Smooth muscle cell (in vitro differentiated cells): ENCODE measurements around the gene PEX10. TPM values are rescaled to one million over a fixed set of nuclear protein-coding genes. Genes with fewer than 3 reads are reported as not detected.

Experiments
- DNase-seq: peaks from one replicate; lab custom pipeline; 2025; ENCODE audit not compliant: unreplicated experiment; lab: John Stamatoyannopoulos, UW
- H2AFZ ChIP-seq: fragments of 200-600 bp; sonication (generic); 2 replicates; pipeline ENCODE4 v1.6.0; 2016; ENCODE audit warnings: antibody characterized with exemption, low read depth, mild to moderate bottlenecking
- H3F3A ChIP-seq: fragments of 200-600 bp; sonication (generic); 2 replicates; pipeline ENCODE4 v1.6.0; 2017; ENCODE audit warnings: antibody characterized with exemption, low read depth
- H3K27ac ChIP-seq: fragments of 200-600 bp; sonication (generic); 2 replicates; pipeline ENCODE4 v1.5.1; 2016; ENCODE audit warnings: low read depth, mild to moderate bottlenecking
- H3K27me3 ChIP-seq: fragments of 200-600 bp; sonication (generic); 2 replicates; pipeline ENCODE4 v1.6.1; 2016; ENCODE audit warnings: low read depth, mild to moderate bottlenecking
- H3K36me3 ChIP-seq: fragments of 200-600 bp; sonication (generic); 2 replicates; pipeline ENCODE4 v1.5.1; 2016; ENCODE audit warnings: low read depth
- H3K4me1 ChIP-seq: fragments of 200-600 bp; sonication (generic); 2 replicates; pipeline ENCODE4 v1.5.1; 2016; ENCODE audit warnings: low read depth
- H3K4me2 ChIP-seq: fragments of 200-600 bp; sonication (generic); 2 replicates; pipeline ENCODE4 v1.6.0; 2016; ENCODE audit warnings: mild to moderate bottlenecking
- H3K4me3 ChIP-seq: fragments of 200-600 bp; sonication (generic); 2 replicates; pipeline ENCODE4 v1.5.1; 2016; ENCODE audit warnings: mild to moderate bottlenecking
- H3K79me2 ChIP-seq: fragments of 200-600 bp; sonication (generic); 2 replicates; pipeline ENCODE4 v1.6.0; 2016; ENCODE audit warnings: low read depth, mild to moderate bottlenecking
- H3K9ac ChIP-seq: fragments of 200-600 bp; sonication (generic); 2 replicates; pipeline ENCODE4 v1.6.0; 2016; ENCODE audit warnings: low read depth
- H3K9me3 ChIP-seq: fragments of 200-600 bp; sonication (generic); replicated peaks from 2 replicates; pipeline ENCODE4 v1.5.1; 2016; ENCODE audit warnings: low read depth
- H4K20me1 ChIP-seq: fragments of 200-600 bp; sonication (generic); 2 replicates; pipeline ENCODE4 v1.6.0; 2016; ENCODE audit warnings: low read depth
- CTCF ChIP-seq: fragments of 200-600 bp; sonication (generic); IDR thresholded peaks from 2 replicates; pipeline ENCODE4 v1.5.1; 2017; ENCODE audit warnings: borderline replicate concordance, mild to moderate bottlenecking, antibody characterized with exemption; ENCODE audit not compliant: insufficient read depth, poor library complexity, severe bottlenecking
- WGBS: methylation state at CpG from one replicate; pipeline ENCODE4 v1.1.7; 2016; ENCODE audit warnings: low lambda C conversion rate; 5-methylcytosine and 5-hydroxymethylcytosine counted together
- polyA plus RNA-seq: library from polyadenylated mRNA; unstranded; fragments of >200 nt; fragmentation: Nextera tagmentation; extraction: Ambion mirVana; gene quantifications from 2 replicates; pipeline ENCODE4 v1.2.1, GENCODE V29; 2016
- total RNA-seq: library from RNA; depleted of rRNA; stranded (reverse); fragments of >200 nt; gene quantifications from 2 replicates; pipeline ENCODE4 v1.2.3, GENCODE V29; 2014

Gene PEX10
- total and polyA plus RNA-seq, 2 experiments from 2014 or later, result 14.0 to 20.3 TPM

GRCh38 chr1:2435091-2435490, 22.7 kb upstream of the PEX10 start:
- 83% methylated on average over 7 of the region's 9 CpGs for WGBS
- H4K20me1 ChIP-seq, result no peaks in the 10 kb centered on the region
- no peak overlapping the region for H3K4me2 ChIP-seq
- H3K36me3 ChIP-seq, result no peaks in the 10 kb centered on the region
- no peaks in the 10 kb centered on the region for H3K4me1 ChIP-seq
- H3K9me3 ChIP-seq, result no peaks in the 10 kb centered on the region
- H3K79me2 ChIP-seq, result no peaks in the 10 kb centered on the region
- no peaks in the 10 kb centered on the region for H3F3A ChIP-seq
- no peak overlapping the region for H3K9ac ChIP-seq
- no peak for TF ChIP-seq CTCF
- no peak for DNase-seq
- no peak overlapping the region for H3K27ac ChIP-seq
- no peak overlapping the region for H2AFZ ChIP-seq
- H3K4me3 ChIP-seq, result no peak overlapping the region
- H3K27me3 ChIP-seq, result peaks cover 15% of the 10 kb centered on the region

DNA sequence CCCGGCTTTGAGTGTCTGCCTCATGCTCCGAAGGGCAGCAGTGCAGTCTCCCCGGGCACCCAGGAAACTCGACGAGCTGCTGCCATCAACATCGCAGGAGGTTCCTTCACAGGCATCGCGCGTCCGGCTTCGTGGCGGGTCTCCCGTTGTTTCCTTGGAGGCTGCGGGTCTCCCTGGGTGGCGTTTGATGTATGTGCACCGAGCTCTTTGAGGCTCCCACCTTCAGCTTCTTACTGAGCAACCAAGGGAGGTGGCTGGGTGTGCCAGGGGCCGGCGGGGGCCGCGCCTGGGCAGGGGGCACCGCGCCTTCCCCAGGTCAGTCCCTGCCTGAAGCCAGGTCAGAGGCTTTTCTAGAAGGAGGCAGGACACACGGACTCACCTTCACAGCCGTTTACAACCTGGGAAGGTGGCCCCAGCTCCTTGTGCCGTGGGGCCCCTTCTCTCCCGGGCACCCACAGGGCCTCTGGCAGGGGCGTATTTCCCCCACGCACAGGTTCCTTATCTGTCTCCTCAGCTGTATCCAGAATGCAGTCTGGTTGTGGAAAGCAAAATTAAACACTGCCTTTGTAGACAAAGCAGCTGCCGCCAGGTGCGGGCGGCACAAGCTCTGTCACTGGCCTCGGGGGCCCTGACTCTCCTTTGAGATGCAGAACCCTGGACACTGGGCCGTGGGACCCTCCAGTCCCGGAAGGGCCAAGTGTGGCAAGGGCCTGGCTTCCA, 21.7 kb upstream of the PEX10 start:
- peaks cover 15% of the 10 kb centered on the region for H3K27me3 ChIP-seq
- H3K4me2 ChIP-seq, result no peak overlapping the region
- no peak for DNase-seq
- H3K9me3 ChIP-seq, result no peaks in the 10 kb centered on the region
- TF ChIP-seq CTCF, result no peak
- H2AFZ ChIP-seq, result no peak overlapping the region
- H4K20me1 ChIP-seq, result no peaks in the 10 kb centered on the region
- H3K79me2 ChIP-seq, result no peaks in the 10 kb centered on the region
- no peak overlapping the region for H3K9ac ChIP-seq
- H3K4me1 ChIP-seq, result no peaks in the 10 kb centered on the region
- H3F3A ChIP-seq, result no peaks in the 10 kb centered on the region
- H3K4me3 ChIP-seq, result no peak overlapping the region
- WGBS, result 91% methylated on average over 26 of the region's 34 CpGs
- no peak overlapping the region for H3K27ac ChIP-seq
- no peaks in the 10 kb centered on the region for H3K36me3 ChIP-seq

DNA sequence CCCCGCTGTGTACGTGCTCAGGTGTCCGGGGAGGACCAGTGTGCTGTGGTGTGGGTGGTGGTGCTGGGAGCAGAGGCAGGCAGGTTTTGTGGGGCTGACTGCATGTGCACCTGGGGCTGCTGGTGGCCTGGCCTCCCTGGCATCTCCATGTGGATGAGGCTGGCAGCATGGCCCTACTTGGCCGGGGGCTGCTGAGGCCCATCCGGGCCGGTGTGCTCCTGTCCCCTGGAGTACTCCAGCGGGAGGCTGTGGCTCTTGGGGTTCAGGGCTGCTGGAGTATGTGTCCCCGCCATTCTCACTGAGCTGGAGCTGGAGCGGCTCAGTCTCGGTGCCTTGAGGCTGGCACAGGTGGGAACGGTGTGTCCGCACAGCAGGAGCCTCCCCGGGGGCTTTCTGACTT, 20.8 kb upstream of the PEX10 start:
- H3K79me2 ChIP-seq, result no peaks in the 10 kb centered on the region
- no peak overlapping the region for H3K27ac ChIP-seq
- no peak overlapping the region for H3K4me3 ChIP-seq
- no peaks in the 10 kb centered on the region for H3F3A ChIP-seq
- DNase-seq, result no peak
- no peak overlapping the region for H3K9ac ChIP-seq
- H2AFZ ChIP-seq, result no peak overlapping the region
- WGBS, result 88% methylated on average over 13 of the region's 13 CpGs
- peaks cover 15% of the 10 kb centered on the region for H3K27me3 ChIP-seq
- no peaks in the 10 kb centered on the region for H3K36me3 ChIP-seq
- no peak overlapping the region for H3K4me2 ChIP-seq
- H3K9me3 ChIP-seq, result no peaks in the 10 kb centered on the region
- no peaks in the 10 kb centered on the region for H3K4me1 ChIP-seq
- TF ChIP-seq CTCF, result no peak
- H4K20me1 ChIP-seq, result no peaks in the 10 kb centered on the region

DNA sequence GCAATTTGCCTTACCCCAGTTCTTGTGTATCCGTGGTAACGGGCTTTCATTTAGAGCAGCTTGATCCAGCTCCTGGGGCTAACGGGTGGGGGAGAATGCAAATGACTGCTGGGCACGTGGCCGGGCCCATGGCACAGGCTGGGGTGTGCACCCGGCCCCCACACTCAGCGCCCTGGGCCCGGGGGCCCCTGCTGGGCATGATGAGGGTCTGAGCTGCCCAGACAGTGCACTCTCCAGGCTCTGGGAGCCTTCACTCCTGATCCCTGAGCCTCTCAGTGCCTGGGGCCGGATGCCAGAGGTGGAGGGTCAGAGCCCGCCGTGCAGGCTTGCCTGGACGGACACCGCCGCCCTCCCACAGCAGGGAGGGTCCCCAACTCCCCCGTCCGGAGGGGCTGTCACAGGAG, 20.1 kb upstream of the PEX10 start:
- WGBS, result 72% methylated on average over 16 of the region's 16 CpGs
- Histone ChIP-seq H3K9me3 (no peaks in the 10 kb centered on the region), H3K36me3 (no peaks in the 10 kb centered on the region), H3K4me1 (no peaks in the 10 kb centered on the region), H3K9ac (no peak overlapping the region), H2AFZ (no peak overlapping the region), H3K4me3 (no peak overlapping the region), H3K79me2 (no peaks in the 10 kb centered on the region), H3K27ac (no peak overlapping the region), H3F3A (no peaks in the 10 kb centered on the region), H3K4me2 (no peak overlapping the region), H3K27me3 (peaks cover 15% of the 10 kb centered on the region), H4K20me1 (no peaks in the 10 kb centered on the region)
- no peak for DNase-seq
- no peak for TF ChIP-seq CTCF
